BE2C (cell line): ENCODE data around the gene MCRS1.
"Not testable (repeated sequence)": the region's sequence is repeated elsewhere in the genome, so short reads cannot be mapped to it uniquely, and the experiment has no call there.

Source experiments
- DNase-seq: peaks from one replicate; pipeline ENCODE4 v3.0.0-alpha.2; 2020
- H3K27me3 ChIP-seq: fragments of 250-450 bp; sonication (Bioruptor Pico); 2 replicates; pipeline ENCODE4 v1.5.1; 2020; ENCODE audit warnings: mild to moderate bottlenecking
- H3K36me3 ChIP-seq: fragments of 250-450 bp; sonication (Bioruptor Pico); 2 replicates; pipeline ENCODE4 v1.5.1; 2020; ENCODE audit warnings: mild to moderate bottlenecking
- H3K4me1 ChIP-seq: fragments of 250-450 bp; sonication (Bioruptor Pico); 2 replicates; pipeline ENCODE4 v1.5.1; 2020
- H3K4me3 ChIP-seq: 2 replicates; pipeline ENCODE4 v1.5.1; 2011; ENCODE audit warnings: low read depth, low read length
- H3K9me3 ChIP-seq: fragments of 250-450 bp; sonication (Bioruptor Pico); 2 replicates; pipeline ENCODE4 v1.5.1; 2020
- TF ChIP-seq, protein P1 (sequence below): IDR thresholded peaks from 2 replicates; pipeline ENCODE4 v1.5.1; 2012; ENCODE audit warnings: mild to moderate bottlenecking, low read depth, low read length

Gene MCRS1

DNA sequence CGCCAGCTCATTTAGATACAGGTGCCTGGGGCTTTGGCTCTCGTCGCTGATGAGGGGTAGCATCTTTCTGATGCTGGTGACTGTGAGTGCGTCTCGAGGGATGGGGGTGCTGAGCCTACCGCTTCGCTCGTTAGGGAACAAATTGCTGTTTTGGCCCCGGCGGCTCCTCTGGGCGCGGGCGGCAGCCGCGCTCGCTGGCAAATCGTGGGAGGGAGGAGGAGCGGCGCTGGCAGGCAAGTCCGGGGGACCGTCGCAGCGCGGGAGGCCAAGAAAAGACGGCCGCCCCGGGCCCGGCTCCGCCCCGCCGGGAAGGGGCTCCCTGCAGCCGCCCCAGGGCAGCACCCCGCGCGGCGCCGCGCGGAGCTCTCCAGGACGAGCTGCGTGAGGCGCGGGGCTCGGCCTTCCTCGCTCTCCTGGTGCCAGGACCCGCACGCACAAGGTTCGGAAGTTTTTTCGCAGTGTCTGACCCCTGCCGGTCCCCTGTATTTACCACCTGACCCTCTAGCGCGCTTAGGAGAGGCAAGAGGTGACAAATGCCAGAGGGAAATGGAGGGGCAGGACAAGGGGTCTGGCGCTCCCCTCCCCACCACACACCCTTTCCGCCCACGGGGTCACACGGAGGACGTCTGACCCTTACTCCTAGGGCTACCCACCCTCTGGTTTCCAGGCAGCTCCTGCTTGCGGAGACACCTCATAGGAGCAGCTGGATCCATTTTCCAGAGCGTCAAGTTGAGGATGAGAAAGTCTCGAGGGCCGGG is 30.0 kb downstream of the MCRS1 start:
- no peak for DNase-seq

DNA sequence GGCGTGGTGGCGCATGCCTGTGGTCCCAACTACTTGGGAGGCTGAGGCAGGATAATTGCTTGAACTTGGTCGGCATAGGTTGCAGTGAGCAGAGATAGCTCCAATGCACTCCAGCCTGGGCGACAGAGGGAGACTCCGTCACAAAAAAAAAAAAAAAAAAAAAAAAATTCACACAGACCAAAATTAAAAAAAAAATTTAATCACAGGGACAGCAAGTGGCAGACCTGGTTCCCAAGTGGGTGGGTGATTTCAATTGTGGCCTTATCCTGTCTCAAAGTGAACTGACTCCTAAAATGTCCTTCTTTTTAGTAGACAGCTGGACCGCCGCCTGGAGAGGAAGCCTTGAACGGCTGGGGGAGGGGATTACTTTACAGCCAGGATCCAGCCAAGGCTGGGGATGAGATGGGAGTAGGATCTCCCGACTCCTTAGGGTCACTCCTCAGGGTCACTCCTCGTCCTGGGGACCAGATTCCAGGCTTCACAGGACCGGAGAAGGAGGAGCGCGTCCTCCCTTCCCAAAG is 30.7 kb downstream of the MCRS1 start:
- H3K9me3 ChIP-seq, result no peaks in the 10 kb centered on the region
- no peak for DNase-seq
- peaks cover 2% of the 10 kb centered on the region; the same call in 1 of the 2 replicates for H3K4me1 ChIP-seq
- peak overlapping the region; percentile 42 for H3K4me3 ChIP-seq
- no peaks in the 10 kb centered on the region for H3K36me3 ChIP-seq
- H3K27me3 ChIP-seq, result peaks cover 31% of the 10 kb centered on the region
- TF ChIP-seq, protein P1, sequence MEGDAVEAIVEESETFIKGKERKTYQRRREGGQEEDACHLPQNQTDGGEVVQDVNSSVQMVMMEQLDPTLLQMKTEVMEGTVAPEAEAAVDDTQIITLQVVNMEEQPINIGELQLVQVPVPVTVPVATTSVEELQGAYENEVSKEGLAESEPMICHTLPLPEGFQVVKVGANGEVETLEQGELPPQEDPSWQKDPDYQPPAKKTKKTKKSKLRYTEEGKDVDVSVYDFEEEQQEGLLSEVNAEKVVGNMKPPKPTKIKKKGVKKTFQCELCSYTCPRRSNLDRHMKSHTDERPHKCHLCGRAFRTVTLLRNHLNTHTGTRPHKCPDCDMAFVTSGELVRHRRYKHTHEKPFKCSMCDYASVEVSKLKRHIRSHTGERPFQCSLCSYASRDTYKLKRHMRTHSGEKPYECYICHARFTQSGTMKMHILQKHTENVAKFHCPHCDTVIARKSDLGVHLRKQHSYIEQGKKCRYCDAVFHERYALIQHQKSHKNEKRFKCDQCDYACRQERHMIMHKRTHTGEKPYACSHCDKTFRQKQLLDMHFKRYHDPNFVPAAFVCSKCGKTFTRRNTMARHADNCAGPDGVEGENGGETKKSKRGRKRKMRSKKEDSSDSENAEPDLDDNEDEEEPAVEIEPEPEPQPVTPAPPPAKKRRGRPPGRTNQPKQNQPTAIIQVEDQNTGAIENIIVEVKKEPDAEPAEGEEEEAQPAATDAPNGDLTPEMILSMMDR, result no peak

More for the DNA sequence above, 30.0 kb downstream of the MCRS1 start:
- Histone ChIP-seq H3K9me3 (no peaks in the 10 kb centered on the region), H3K27me3 (peaks cover 31% of the 10 kb centered on the region), H3K36me3 (no peaks in the 10 kb centered on the region), H3K4me1 (peaks cover 2% of the 10 kb centered on the region; the same call in 1 of the 2 replicates), H3K4me3 (peak overlapping the region; percentile 42)
- TF ChIP-seq, protein P1, result peak; percentile 22; the same call in 1 of the 2 replicates

DNA sequence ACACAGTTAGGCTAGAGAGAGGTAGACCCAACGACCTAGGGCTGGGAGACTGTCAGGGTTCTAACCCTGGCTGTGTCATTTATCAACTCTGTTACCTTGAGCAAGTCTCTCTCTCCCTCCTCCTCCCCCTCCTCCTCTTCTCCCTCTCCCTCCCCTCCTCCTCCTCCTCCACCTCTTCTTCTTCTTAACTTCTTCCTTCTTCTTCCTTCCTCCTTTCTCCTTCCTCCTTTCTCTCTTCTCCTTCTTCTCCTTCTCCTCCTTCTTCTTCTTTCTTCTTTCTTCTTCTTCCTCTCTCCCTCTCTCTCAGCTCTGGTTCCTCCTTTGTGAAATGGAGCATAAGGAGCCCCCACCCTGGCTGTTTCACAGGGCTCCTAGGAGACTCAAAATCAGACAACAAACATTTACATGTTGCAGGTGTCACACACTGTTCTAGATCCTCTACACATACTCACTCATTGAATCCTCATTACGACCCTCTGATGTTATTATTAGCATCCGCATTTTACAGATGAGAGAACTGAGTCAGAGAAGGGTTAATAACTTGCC is 31.3 kb downstream of the MCRS1 start:
- no peak overlapping the region for H3K4me3 ChIP-seq
- DNase-seq, result no peak
- TF ChIP-seq, protein P1, result no peak
- H3K4me1 ChIP-seq, result peaks cover 2% of the 10 kb centered on the region; the same call in 1 of the 2 replicates
- H3K27me3 ChIP-seq, result peaks cover 31% of the 10 kb centered on the region
- no peaks in the 10 kb centered on the region for H3K9me3 ChIP-seq
- no peaks in the 10 kb centered on the region for H3K36me3 ChIP-seq

DNA sequence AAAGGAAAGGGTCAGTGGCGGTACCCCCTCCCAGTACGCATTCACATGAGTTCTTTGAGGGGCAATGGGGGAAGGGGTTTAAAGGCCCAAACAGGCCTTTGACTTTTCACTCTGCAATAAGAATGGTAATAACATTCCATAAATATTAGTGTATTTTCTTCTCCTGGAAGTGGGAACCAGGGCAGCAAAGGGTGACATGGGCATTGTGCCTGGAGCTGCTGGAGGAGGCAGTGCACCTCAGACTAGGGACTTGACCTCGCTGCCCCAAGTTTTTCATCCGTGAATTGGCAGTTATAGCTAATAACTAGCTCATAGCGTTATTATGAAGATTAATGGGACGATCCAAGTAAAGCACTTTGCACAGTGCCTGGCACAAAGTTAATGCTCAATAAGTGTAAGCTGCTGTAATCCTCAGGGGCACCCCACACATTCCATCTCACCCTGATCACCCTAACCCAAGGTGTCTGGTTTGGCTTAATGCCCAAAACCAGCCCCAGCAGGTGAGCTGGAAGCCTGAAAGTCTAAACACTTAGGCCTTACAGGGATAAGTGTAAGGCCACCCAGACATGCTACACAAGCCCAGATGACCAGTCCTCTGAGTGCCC is 31.9 kb downstream of the MCRS1 start:
- Histone ChIP-seq H3K9me3 (no peaks in the 10 kb centered on the region), H3K36me3 (no peaks in the 10 kb centered on the region), H3K4me3 (no peak overlapping the region), H3K27me3 (peaks cover 31% of the 10 kb centered on the region), H3K4me1 (peaks cover 2% of the 10 kb centered on the region; the same call in 1 of the 2 replicates)
- no peak for DNase-seq
- TF ChIP-seq, protein P1, result no peak

DNA sequence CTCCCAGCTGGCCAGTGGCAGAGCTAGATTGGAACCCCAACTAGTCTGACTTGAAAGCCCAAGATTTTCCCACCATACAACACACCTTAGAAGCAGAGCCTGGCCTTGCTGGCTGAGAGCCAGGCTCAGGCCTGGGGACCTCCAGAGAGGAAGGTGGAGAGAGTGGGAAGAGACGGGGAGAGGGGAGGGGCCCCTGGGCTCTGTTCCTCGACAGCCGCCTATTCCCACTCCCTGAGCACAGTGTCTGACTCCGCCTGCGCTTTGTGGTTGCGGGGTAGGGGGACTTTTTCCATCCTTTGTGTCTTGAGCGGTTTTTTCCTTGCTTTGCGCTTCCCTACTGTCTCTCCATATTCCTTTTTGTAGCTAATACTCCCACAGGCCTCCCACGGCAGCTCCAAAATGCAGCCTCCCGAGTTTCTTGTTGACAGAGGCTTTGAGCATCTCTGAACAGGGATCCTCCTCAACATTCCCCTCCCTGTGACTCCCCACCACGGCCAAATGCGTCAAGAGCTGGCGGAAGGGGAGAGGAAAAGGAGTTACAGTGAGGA is 33.1 kb downstream of the MCRS1 start:
- DNase-seq, result peak; percentile 45

DNA sequence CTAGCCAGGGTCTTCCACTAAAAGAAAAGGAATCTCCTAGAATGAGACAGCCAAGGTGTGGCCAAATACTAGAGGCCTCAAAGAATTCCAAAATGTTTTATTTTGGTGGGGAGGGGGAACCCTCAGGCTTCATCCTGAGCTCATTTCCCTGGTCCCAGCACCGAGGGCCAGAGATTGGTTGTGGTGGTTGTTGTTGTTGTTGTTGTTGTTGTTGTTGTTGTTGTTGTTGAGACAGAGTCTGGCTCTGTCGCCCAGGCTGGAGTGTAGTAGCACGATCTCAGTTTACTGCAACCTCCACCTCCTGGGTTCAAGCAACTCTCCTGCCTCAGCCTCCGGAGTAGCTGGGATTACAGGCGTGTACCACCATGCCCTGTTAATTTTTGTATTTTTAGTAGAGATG is 33.8 kb downstream of the MCRS1 start:
- not testable (repeated sequence) for H3K4me3 ChIP-seq, H3K9me3 ChIP-seq, H3K36me3 ChIP-seq, DNase-seq, H3K4me1 ChIP-seq
- H3K27me3 ChIP-seq, result peaks cover 21% of the 10 kb centered on the region

More for the DNA sequence above, 33.1 kb downstream of the MCRS1 start:
- TF ChIP-seq, protein P1, result no peak
- Histone ChIP-seq H3K27me3 (peaks cover 28% of the 10 kb centered on the region), H3K36me3 (no peaks in the 10 kb centered on the region), H3K4me1 (peaks cover 2% of the 10 kb centered on the region; the same call in 1 of the 2 replicates), H3K9me3 (no peaks in the 10 kb centered on the region), H3K4me3 (no peak overlapping the region)
